ENCODE data around the gene GPR39.

- TF ChIP-seq POLR2AphosphoS5 (IDR thresholded peaks at IDR 0.05; ENCODE audit: low read depth, low read length) (no peak), SIN3A (IDR thresholded peaks at IDR 0.05; ENCODE audit: borderline replicate concordance, insufficient read depth, low read depth, low read length) (no peak), CTCF (IDR thresholded peaks at IDR 0.05) (no peak), REST (IDR thresholded peaks at IDR 0.05; ENCODE audit: insufficient read depth in 1 of 2, low read depth in 2 of 2, low read length in 1 of 2) (no peak)
These were observed 104.7 kb downstream of the GPR39 start for GRCh38 chr2:132521341-132521740.

Data from Panc1 (cell line).